EH (cell line): Measurements from ENCODE around the gene LSM11.
A peak's percentile ranks its signal among the peaks of the same experiment; 100 is the strongest.

Experiments used
- DNase-seq: peaks from one replicate; pipeline ENCODE4 v3.0.0-alpha.2; 2015; ENCODE audit warnings: low read depth

Gene LSM11

DNA sequence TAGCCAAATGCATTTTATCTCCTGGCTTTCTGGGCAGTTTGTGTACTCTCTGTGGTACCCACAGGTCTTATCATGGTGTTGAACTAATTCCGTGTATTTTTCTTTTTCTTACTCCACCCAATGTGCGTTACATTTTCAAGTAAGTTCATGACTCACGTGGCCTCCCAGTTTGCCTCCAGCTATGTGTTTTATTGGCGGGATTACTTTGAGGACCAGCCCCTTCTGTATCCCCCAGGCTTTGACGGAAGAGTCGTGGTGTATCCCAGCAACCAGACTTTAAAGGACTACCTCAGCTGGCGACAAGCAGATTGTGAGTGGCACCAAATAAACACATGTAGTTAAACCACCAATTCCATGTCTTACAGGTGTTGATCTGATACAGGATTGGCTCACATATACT lies 9.1 kb upstream of the LSM11 start:
- no peak for DNase-seq

DNA sequence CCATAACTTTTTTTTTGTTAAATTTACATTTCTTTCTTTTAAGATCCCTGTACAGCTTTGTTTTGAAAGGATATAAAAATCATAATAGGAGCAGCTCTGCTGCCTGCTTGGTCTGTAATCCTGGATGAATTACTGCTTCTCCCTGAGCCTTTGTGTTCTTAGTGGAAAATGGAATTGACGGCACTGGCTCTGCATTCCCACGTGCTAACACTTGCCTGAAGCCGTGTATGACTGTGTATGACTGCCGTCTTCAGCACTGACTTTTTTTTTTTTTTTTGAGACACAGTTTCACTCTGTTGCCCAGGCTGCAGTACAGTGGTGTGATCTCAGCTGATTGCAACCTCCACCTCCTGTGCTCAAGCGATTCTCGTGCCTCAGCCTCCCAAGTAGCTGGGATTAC lies 7.5 kb upstream of the LSM11 start:
- DNase-seq, result no peak

DNA sequence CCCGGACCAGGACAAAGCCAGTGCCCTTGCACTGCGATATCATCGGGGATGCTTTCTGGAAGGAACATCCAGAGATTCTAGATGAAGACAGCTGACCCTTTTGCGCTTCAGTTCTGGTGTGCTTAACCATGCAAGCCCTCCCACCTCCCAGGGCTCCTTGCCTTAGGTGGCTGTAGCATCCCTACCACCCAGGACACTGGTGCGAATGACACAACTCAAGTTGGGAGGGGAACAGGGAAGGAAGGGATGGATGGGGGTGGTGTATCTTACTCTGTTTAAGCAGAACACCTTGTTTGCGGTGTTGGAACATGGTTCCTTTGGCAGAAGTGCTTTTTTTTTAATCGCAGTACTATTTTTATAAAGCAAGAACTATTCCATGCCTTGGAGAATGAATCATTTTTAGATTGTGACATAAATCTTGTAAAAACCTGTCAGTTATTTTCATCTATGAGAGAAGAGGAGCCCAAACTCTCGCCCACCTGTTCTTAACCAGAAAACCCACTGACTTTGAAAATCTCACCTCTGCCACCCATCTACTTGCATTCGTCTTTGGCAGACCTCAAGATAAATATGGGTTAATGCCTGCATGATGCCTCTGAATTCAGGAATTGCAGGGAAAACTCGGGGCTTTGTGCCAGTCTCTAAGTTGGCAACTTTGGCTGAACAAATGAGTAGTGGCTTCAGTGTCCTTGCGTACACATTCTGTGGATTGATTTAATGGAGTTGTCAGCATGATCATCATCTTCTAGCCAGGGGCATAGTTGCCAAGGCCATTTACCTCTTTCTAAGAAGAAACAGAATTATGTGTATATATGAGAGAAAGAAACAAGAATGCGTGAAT lies 3.9 kb upstream of the LSM11 start:
- DNase-seq, result no peak

DNA sequence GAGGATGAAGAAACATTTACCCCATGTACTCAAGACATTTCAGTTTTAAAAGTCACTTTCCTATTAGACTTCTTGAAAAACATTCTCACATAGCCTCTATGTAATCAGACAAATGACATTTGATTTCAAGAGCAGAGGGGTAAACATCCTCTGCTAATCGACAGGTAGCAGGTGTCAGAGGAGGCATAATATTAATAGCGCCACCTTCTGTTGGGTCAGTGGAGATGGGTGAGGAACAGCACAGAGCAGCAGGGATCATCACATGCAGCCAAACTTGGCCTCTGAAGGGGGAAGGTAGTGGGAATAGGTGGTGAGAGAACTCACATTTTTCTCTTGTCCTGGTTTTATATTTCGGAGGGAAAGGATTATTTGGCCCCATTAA lies 3.3 kb upstream of the LSM11 start:
- peak; percentile 30 for DNase-seq

DNA sequence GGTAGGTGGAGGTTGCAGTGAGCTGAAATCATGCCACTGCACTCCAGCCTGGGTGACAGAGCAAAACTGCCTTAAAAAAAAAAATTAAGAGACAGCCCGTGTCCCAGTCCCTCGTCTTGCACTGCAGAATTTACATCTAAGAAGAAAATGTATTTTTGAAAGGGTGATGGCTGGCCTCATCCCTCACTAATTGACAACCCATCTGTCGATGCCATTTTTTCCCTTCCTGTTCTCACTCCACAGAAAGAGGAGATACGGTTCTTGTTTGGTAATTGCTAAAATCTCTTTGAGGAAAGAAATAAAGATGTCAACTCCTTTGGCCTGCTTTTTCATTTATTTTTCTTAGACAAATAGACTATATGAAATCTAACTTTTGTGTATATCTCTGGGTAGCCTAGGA lies 2.4 kb upstream of the LSM11 start:
- no peak for DNase-seq

DNA sequence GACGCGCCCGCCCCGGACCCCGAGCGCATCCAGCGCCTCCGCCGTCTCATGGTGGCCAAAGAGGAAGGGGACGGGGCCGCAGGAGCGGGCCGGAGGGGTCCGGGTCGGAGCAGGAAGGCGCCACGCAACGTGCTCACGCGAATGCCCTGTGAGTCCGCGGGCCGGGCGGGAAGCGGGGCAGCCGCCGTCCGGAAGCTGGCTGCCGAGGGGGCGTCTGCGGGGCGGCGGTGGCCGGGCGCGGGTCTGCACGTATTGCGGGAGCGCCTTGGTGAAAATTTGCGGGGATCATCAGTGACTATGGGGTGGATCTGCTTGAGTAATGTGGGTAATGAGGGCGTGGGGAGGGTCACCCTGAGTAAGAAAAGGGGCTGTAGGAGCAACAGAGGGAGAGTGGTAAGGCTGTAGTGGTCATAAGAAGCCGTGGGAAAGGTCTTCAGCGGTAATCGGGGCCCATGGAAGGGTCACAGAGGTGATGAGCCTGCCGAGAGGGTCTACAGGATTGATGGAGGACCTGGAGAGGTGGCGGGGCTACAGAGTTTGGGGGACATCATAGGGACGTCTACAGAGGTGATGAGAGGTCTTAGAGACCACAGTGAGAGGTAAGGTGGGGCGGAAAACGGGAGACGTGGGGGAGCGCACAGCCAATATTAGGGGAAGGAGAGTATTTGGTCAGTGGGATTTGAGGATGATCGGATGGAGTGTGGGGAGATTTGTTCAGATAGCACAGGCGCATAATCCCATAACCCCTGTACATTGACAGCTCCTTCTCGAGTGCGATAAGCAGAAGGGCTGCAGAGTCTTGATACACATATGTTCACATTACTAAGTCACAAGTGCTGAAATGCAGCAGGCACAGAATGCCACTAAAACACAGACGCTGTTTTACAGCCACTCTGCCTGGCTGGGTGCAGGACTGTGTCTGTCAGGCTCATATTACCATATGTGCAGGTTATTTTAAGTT lies 819 bp downstream of the LSM11 start:
- DNase-seq, result peak; percentile 33

DNA sequence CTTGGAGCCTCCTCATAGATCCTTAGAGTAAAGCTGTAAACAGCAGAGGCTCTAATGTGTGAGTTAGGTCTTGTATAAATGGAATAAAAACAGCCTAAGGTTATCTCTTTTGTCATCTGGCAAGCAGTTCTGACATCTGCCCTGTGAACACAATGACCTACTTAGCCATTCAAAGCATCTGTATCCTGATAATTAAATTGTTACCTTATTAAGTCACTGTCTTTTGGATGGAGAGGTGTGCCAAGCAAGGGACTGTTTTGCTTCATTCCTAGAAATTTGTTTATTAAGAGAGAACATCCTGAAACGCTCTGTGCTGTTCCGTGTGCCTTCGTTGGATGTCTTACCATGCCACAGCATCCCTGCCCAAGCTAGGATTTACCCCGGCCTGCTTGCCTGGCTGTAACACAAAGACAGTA lies 1.5 kb downstream of the LSM11 start:
- DNase-seq, result peak; percentile 5

DNA sequence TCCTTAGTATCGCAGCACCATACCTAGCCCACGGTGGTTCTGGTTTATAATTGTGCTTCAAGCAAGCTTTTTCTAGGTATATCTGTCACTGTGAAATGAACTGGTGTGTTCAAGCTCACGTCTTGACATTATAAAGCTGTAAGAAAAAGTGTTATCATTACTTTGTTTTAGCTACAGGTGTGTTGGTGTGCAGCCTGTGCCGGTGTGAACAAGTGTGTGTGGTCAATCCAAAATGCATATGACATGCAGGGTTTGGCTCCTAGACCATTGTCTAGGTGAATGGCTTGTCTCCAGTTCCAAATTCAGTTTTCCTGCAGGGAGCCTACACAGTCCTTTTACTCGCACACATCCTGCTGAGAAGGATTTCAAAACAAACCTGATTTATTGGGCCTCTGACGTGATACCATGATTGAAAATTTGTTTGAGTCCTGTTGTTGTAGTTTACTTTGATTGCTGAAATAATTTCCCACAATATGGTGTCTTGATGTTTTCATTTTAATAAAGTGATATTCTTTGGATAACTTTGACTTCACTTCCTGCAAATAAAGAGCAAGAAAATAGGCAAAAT lies 3.7 kb downstream of the LSM11 start:
- DNase-seq, result no peak

DNA sequence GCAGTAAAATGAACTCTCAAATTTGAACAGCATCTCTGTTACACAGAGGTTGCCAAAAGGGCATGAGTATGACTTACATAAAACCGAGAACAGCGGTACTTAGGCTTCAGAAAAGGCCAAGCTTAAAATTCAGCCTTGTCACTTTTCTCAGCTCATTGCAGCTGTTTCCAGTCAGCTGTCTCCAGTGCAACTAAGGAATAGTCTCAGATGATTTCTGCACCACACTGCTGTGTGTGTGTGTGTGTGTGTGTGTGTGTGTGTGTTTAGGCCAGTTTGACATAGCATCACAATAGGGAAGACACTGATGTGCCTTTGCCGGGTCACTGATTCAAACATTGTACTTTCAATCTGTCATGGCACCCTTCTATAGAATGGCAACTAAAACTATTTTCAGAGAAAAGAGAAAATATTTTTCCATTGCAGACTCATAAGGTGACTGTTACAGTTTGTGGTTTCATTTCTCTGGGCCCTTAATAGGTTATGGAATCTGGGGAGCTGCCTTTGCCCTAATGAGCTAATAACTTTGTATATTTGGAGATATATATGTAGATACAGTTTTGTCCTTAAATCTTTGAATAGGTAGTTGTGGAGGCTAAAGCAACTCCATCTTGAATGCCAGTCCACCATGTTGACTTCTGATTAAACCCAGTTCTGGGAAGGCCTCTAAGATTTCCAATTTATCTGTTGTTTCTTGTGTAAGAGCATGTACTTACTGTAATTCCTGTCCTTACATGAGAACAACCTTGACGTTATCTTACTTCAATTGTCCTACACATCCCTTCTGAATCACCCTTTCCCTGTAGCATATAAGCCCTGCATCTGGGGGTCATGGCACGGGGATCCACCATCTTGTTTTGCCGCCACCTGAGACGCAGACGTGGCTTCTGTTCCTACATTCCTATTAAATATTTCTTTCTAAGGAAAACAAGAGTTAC lies 4.5 kb downstream of the LSM11 start:
- DNase-seq, result peak; percentile 44

DNA sequence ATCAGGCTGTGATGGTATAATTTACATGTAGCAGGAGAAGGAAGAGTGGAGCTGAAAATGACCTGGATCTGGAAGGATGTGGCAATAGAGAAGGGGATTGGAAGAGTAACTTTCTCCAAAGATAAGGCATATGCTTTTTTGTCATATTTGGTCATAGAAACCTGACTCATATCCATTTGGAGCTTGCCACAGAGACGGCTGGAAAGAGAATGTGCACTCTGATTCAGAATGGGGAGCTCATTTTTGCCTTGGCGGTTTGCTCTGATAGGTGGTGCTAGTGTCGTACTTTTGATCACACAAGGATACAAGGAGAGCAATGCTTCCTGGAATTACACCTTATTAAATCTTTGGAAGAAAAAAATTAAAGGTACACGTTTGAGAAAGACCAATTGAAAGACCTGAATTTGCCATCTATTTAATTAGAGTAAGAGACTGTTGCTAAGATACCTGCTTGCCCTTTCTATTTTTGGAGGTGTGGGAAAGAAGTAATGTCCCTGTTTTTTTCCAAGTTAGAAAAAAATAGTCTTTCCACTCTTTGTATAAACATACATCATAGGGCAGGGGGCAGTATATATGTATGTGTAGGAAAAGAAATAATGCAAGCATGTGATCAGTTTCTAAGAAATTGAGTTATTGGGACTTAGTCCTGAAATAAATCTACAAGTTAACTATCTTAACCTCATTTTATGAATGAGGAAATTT lies 5.4 kb downstream of the LSM11 start:
- DNase-seq, result peak; percentile 86

DNA sequence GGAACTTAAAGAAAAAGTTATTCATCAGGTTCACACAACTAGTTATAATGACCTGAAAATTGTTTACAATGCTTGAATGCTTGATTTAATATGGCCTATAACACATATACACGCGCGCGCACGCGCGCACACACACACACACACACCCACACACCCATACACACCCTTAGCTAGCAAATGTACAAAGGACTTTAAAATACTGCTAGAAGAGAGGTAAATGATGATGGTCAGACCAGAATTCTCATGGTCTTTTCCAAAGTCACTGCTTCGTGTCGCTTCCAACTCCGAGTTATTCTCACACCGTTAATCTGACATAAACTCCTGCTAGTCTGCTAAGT lies 5.9 kb downstream of the LSM11 start:
- no peak for DNase-seq

DNA sequence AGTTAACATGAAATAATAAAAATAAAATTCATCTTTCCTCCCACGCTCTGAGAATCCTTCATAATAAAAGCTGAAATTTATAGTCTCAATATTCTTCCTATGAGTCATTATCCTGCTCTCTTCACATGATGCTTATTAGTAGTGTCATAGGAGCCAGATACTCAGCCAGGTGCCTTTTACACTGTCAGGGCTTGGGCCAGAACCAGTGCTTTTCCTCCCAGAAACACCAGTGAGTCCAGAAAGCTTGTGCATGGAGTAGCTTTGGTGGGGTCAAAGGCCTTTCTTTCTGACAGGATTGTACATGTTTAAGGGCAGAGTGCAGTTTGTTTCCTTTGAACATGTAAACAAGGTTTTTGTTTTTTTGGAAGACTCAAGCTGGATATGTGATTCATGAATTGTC lies 6.8 kb downstream of the LSM11 start:
- DNase-seq, result peak; percentile 62

DNA sequence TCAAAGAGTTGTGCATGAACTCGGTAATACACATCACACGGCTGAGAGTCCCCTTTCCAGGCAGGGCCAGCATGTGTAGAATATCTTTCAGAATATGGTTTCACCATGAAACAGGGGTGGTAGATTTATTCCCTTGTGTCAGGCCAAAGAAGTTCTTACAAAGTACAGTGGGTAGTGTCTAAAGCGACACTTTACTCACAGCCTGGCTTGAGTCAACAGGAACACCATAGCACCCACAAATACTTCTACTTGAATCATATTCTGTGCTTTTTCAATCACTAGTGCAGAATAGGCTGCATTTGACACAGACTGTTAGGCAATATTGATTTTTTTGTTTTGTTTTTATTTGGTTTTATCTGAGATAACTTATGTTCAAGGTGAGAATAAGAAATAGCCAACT lies 12.6 kb downstream of the LSM11 start:
- DNase-seq, result no peak

DNA sequence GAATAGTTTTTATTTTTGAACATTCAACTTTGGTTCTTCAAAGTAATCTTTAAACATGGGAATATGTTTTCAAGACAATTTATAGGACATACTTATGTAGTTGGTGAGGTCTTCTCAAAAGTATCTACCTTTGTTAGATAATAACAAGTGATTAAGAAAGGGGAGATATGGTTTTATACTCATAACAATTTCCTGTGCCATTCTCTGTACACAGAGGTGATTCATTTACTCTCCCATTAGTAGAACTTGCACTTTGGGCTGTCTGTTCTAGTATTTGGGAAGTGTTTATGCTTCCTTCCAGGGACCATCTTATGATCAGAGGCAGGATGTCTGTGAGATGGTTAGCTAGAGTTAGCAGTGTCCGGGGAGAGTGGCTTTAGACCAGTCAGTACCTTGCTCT lies 15.2 kb downstream of the LSM11 start:
- DNase-seq, result no peak

DNA sequence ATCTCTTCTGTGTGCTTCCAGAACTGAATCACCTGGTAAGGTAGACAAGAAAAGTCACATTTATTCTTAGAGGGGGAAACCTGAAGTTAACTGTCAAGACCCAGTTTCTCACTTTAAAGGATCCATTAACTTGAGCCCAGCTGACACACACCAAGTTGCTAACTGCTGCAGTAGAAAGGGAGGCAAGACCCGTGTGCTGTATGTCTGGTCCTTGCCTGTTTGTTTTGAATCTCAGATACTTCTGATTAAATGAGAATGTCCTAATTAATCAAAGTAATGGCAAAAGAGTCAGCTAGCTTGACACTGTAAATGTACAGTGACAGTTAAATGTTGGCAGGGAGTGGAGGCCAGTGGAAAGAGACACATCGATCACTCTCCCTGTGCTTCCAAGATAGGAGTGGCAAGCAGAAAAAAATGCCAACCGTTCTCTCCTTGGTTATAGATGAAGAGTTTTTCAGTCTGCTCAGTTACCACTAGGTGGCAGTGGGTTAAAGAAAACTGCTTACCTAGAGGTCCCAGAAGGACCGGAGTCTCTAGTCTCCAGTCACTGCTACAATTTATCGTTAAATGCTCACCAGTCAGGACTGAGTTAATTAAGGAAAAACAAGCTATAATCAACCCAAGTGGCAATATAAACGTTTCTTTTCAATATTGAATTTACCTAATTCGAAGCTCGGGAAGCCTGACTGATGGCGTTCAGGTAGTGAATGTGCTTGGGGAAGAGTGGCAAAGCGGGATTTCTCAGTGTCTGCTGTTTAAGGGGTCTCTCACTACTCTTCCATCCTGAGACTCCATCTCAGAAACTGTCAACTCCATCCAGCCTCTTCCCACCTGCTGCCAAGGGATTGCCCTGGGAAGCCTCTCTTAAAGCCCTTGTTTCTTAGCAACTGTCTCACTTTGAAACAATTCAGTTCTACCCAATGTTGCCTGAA lies 18.4 kb downstream of the LSM11 start:
- peak; percentile 74 for DNase-seq

DNA sequence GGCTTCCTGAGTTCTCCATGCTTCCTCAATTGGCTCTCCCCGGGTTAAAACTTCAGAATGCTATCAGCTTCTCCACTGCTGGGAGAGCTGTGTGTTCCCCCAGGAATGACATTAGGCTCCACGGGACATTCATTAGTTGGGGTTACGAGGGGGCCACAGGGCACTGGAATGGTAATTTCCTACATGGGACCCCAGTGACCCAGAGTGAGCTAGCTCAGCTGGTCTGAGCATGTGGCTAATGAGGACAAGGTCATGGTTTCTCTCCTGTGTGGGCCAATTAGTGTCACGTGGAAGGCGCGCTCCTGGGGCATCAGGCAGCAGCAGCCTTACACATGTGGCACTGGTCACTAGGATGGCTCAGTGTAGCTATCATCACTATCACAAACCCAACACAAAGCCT lies 21.0 kb downstream of the LSM11 start:
- DNase-seq, result no peak

DNA sequence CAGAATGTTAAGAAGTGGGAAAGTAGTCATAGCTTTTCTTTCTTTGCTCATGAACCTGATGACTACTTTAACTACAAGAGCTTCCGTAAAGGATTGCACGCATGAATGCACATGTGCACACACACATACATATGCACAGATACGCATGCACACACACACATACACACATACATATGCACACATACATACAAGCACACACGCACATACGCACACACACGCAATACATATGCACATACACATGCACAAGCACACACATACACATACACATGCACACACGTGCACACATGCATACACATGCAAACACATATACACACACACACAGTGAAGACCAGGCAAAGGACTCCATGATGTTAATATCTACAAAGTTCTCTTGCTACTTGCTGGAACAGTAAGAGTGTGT lies 22.9 kb downstream of the LSM11 start:
- no peak for DNase-seq

DNA sequence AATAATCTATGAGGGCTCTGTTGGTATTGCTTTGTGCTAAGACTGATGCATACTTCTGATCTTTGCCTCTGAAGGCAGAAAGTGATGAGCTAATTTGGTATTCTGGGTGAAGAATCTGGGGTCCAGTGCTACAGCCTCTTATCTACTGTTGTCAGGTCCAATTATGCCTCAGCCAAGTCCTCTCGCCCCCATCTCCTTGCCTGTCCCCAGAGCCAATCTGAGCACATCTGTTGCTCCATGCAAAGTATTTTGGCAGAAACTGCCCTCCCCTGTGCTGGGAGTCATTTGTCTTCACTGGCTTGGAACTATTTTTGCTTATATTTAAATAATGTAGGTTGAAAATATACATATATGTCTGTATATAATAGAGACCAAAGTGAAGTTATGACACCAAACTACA lies 23.4 kb downstream of the LSM11 start:
- no peak for DNase-seq

DNA sequence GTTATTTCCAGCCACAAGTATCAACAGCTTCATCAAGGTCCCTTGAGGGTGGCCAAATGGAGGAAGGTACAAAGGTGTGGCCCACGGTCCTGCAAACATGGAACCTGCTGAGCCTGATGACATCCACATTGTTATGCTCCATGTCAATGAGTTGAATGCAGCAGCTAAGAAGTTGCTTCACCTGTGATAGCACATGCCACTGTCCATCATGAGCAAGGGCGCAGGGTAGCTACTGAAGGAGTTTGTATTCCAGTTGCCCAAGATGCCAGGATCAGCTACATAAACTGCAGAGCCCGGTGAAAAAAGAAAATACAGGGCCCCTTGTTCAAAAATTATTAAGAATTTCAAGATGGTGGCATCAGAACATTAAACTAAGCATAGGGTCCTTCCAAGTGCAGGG lies 24.2 kb downstream of the LSM11 start:
- no peak for DNase-seq

DNA sequence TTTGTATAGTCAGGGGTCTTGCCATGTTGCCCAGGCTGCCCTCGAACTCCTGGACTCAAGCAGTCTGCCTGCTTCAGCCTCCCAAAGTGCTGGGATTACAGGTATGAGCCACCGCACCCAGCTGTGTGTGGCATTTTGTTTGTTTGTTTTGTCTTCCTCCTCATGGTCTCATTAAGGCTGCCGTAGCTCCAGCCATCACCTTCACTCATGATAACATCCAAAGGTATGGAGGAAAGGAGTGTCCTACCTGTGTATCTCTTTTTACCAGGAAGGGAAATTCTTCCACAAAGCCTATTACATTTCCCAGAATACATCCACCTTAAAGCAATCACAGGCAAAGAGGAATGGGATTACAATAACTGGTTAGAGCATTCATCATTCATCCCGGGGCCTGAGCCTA lies 27.2 kb downstream of the LSM11 start:
- DNase-seq, result no peak
